NCI-H187 treated with DMSO at 0.1 percent for 48 hours (cell line): Measurements from ENCODE around the gene SRSF12.
"Not testable (repeated sequence)": the region's sequence is repeated elsewhere in the genome, so short reads cannot be mapped to it uniquely, and the experiment has no call there.

Experiments used
- DNase-seq: peaks from one replicate; lab custom pipeline; 2025; lab: John Stamatoyannopoulos, UW

Gene SRSF12

DNA sequence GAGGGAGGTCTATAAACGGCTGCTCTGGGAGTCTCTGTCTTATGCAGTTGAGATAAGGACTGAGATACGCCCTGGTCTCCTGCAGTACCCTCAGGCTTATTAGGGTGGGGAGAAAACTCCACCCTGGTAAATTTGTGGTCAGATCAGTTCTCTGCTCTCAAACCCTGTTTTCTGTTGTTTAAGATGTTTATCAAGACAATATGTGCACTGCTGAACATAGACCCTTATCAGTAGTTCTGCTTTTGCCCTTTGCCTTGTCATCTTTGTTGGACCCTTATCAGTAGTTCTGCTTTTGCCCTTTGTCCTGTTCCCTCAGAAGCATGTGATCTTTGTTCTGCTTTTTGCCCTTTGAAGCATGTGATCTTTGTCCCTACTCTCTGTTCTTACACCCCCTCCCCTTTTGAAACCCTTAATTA is 10.4 kb upstream of the SRSF12 start:
- DNase-seq: not testable (repeated sequence)

DNA sequence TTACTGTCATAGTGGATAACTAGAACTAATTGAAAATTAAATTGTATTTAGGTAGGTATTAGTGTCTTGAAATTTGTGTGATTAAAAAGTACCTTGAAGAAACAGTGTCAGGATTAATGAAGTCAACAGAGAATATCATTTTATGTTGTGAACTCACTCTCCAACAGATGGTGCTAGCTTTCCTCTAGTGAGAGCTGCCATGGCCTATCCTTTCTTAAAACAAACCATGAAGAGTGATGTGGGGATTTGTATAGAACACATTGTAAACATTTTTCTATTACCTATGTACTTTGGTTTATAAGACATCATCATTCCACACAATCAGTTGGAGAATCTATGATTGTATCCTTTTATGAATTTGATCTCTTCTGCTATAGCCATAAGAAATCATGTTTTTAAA is 4.8 kb upstream of the SRSF12 start:
- no peak for DNase-seq

DNA sequence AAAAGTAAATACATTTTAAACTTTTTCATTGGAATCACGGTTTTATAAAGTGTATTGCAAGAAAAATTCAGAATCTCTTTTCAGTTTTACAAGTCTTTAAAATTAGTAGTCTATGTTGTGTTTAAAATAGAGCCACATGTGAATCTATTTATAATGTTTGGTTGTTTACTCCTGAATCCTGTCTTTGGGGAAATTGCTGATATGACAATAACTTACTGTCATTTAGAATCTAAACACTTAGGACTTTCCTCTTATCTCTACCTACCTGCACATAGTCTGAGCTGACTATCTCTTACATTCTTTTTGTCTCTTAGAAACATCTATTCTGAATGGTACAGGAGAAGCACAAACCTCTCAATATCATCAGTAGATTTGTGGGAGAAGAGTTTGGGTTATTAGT is 4.1 kb upstream of the SRSF12 start:
- no peak for DNase-seq

- no peak for DNase-seq
Observed at GRCh38 chr6:89120371-89120770, 2.5 kb upstream of the SRSF12 start.

- no peak for DNase-seq
Observed at GRCh38 chr6:89118931-89119330, 1.1 kb upstream of the SRSF12 start.

GRCh38 chr6:89116702-89117101 is 1.2 kb downstream of the SRSF12 start:
- no peak for DNase-seq

DNA sequence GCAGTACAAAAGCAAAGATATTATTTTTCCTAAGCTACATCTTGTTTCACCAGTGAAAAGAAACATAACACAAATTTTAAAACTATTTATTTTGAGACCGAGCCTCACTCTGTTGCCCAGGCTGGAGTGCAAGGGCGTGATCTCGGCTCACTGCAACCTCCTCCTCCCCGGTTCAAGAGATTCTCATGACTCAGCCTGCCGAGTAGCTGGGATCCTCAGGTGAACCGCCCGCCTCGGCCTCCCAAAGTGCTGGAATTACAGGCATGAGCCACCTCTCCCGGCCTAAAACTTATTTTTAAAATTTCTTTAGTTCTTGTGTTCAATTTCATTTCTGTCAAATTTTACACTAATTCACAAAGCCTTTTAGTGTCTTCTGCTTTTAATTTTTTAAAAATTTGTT is 5.9 kb downstream of the SRSF12 start:
- no peak for DNase-seq

GRCh38 chr6:89110284-89110683 is 7.6 kb downstream of the SRSF12 start:
- no peak for DNase-seq

DNA sequence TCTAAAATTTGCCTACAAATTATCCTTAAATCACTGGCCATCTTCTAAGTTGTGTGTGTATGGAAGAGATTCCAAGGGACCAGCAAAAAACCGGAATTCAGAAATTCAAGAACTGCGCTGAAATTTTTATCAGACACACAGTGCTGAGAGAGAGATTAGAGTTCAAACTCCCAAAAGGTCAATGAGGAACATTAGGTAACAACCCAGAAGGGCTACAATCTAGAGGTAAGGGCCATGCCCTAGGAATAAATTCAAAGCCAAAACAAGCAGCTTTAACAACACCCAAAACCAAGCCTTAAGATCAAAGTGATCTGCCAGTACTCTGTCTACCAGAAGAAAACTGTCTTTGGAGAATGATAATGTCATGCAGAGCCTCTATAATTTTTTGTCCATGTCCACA is 17.8 kb downstream of the SRSF12 start:
- DNase-seq: no peak

- DNase-seq: no peak
Observed at GRCh38 chr6:89098461-89098860, 19.4 kb downstream of the SRSF12 start.

DNA sequence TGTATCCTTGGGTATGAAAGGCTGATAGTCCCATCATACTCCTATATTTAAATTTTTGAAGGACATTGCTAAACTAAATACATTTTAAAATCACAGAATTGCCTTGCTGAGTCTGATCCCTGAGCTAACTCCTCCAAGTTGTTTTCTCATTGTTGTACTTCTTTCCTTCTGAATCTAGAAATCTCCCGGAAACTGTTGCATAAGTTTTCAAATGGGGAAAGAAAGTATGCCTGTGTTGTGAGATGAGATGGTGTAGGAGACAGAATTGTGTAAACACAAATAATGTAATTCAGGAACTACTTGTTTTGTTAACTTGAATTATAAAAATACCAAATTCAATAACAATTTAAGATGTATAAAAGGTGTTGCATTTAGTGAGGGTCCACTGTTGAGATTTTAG is 30.0 kb downstream of the SRSF12 start:
- DNase-seq: no peak

DNA sequence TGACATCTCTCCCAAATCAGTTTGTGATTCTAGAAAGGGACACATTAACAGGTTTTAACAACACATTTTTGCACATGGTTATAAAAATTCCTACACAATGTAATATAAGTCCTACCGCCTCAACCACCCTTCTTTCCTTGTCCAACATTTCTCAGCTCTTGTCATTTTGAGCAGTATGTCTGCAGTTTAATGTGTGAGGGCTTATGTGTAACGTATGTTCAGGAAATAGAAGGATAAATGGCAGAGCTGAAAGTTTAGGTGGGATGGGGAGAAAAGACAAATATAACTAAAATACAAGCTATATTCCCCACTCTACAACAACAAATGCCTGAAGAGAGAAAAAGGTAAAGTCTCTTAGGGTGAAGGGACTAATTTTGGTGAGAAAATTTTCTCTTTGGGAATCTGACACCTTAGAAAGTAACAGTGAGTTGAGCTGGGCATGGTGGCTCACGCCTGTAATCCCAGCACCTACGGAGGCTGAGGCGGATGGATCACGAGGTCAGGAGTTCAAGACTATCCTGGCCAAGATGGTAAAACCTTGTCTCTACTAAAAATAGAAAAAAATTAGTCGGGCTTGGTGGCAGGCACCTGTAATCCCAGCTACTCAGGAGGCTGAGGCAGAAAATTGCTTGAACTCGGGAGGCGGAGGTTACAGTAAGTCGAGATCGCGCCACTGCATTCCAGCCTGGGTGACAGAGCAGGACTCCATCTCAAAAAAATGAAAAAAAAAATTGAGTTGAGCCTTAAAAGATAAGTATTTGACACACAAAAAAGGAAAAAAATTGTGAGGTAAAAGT is 32.3 kb downstream of the SRSF12 start:
- no peak for DNase-seq

GRCh38 chr6:89084954-89085353 is 32.9 kb downstream of the SRSF12 start:
- no peak for DNase-seq

DNA sequence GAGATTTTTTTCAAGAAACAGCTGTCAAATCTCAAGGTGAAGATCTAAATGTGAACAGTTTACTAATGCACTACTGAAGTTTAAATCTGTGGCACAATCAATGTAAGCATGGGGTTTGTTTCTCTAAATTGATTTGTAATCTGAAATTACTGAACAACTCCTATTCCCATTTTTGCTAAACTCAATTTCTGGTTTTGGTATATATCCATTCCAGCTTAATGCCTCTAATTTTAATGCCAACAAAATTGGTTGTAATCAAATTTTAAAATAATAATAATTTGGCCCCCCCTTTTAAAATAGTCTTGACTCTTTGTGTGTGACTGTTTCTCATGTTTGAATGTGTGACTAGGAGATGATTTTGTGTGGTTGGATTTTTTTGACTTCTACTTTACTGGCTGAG is 33.3 kb downstream of the SRSF12 start:
- DNase-seq: no peak

GRCh38 chr6:89082486-89082891 is 35.4 kb downstream of the SRSF12 start:
- no peak for DNase-seq

- peak; percentile 82 for DNase-seq
Observed at GRCh38 chr6:89081423-89082322, 36.2 kb downstream of the SRSF12 start.

GRCh38 chr6:89081129-89081422 is 36.8 kb downstream of the SRSF12 start:
- no peak for DNase-seq

DNA sequence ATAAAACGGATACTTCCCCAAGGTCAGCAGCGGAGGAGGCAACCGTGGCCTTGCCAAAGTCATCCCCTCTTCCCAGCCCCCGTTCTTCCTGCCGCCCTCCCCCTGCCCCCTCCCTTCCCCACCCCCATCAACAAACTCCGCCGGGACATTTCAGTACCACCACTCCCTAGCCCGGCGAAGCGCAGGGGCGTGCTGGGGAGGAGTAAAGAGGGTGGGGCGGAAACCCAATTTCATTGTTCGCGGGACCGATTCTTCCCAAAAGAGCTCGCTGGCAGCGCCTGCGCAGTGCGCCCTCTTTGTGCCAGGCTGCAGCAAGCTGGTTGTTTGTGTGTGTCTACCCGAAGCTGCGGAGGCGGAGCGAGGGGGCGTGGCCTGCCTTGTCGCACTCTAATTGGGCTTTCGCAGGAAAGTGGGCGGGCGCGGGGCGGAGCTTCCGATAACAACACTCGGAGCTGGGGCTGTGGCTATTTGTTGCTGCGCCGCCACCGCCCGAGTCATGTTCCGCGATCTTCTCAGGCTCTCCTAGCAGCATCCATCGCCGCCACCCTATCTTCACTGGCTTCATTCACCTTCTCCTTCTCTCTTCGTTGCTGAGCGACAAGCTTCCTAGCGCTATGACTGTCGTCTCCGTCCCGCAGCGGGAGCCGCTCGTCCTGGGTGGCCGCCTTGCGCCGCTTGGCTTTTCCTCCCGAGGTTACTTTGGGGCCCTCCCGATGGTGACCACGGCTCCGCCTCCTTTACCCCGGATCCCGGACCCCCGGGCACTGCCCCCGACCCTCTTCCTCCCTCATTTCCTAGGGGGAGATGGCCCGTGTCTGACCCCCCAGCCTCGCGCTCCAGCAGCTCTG is 37.4 kb downstream of the SRSF12 start, which contains the start of gene PNRC1:
TSS of gene PNRC1 (plus strand) at position 471 of the 848 bp plus-strand sequence. CDS start at position 615, 144 bp downstream.
- peak; percentile 83 for DNase-seq

- DNase-seq: no peak
Observed at GRCh38 chr6:89079511-89080234, 38.2 kb downstream of the SRSF12 start.

DNA sequence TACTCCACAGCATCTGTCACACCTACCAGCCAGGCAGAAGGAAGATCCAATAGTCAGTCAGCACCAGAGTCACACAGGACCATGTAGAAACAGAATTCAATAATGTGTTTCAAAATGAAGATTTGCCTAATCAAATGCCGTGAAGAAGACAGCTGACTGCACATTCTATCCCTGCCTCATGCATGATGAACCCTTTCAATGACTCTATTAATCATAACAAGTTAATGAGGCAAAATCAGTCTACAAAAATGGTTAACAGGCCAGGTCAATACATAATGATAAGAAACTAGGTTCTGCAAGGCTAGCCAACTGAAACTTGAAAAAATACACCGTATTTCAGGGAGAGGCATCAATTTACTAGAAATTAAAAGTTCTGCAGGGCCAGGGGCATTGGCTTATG is 44.0 kb downstream of the SRSF12 start:
- DNase-seq: no peak

DNA sequence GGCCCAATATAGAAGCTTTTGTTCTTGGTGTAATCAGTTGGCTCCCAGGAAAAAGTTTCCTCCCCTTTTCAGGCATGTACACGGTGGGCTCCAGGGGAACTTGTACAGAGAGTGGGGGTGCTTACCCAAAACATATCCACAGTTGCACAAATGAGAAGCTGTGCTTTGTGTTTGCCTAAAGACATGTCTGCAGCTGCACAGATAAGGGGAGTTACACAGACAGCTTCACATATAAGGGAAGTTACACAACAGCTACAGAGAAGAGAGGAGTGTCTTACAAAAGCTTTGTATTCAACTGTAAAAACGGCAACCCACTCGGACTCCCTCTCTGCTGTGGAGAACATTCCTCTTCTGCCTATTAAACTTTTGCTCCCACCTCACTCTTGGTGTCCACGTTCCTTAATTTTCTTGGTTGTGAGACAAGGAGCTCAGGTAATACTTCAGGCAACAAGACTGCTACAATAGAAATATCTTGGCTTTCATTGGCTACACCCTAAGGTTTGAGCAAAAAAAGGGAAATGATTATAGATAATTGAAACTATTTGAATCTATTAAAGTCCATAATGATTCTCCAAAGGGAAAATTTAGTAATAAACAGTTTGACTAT is 44.8 kb downstream of the SRSF12 start:
- DNase-seq: no peak
